Measurements from ENCODE around the gene AGBL3. TPM values are rescaled to one million over a fixed set of nuclear protein-coding genes. Genes with fewer than 3 reads are reported as not detected.

The AGBL3 gene
- total and polyA plus RNA-seq, 4 donors = 0.67 to 3.1 (median 1.8) TPM

DNA sequence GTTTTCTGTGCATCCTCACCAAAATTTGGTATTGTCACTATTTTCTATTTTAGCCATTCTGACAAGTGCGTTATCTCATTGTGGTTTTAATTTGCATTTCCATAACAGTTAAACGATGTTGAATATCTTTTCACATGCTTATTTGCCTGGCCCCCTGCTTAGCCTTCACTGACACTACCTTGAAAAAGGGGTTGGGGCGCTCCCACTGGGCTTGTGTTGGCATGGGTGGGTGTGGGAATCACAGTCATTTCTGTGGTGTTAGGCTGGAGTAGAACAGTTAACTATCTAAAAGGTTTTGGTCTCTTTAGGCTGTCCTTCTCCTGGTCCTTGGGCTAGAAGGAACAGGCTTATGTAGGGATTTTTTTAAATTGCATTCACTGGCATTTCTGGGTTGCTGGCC lies 89.4 kb downstream of the AGBL3 start:
- Histone ChIP-seq H3K27ac (ENCODE audit: low read depth in 1 of 2, low read length in 2 of 2) (no peak overlapping the region), H3K9ac (ENCODE audit: low read depth in 1 of 2, low read length in 2 of 2) (no peak overlapping the region), H3K4me3 (ENCODE audit: low read depth in 1 of 3, low read length in 3 of 3) (no peak overlapping the region), H3K36me3 (ENCODE audit: control insufficient read depth in 4 of 4, insufficient read depth in 3 of 4, low read depth in 1 of 4, low read length in 3 of 4) (no peaks in the 10 kb centered on the region), H3K4me1 (ENCODE audit: control insufficient read depth in 4 of 4, insufficient read depth in 4 of 4, low read length in 3 of 4) (no peaks in the 10 kb centered on the region), H3K27me3 (ENCODE audit: control insufficient read depth in 4 of 4, insufficient read depth in 4 of 4, low read length in 3 of 4) (no peaks in the 10 kb centered on the region), H3K9me3 (ENCODE audit: control insufficient read depth in 4 of 4, low read length in 3 of 4) (no peaks in the 10 kb centered on the region)
- TF ChIP-seq HNF4G (IDR thresholded peaks at IDR 0.05) = no peak
- no peak for TF ChIP-seq TAF1 (conservative IDR thresholded peaks at IDR 0.05)
- TF ChIP-seq SP1 (IDR thresholded peaks at IDR 0.05) = no peak
- no peak for TF ChIP-seq NR2F2 (IDR thresholded peaks at IDR 0.05)
- TF ChIP-seq JUND (IDR thresholded peaks at IDR 0.05) = no peak
- TF ChIP-seq, protein P1, sequence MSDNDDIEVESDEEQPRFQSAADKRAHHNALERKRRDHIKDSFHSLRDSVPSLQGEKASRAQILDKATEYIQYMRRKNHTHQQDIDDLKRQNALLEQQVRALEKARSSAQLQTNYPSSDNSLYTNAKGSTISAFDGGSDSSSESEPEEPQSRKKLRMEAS (IDR thresholded peaks at IDR 0.05) = no peak
- TF ChIP-seq ATF3 (IDR thresholded peaks at IDR 0.05) = no peak
- no peak for TF ChIP-seq FOXA1 (IDR thresholded peaks at IDR 0.05)
- no peak for TF ChIP-seq YY1 (IDR thresholded peaks at IDR 0.05)
- TF ChIP-seq CTCF (IDR thresholded peaks at IDR 0.05; ENCODE audit: low read depth, low read length, missing input control) = no peak
- TF ChIP-seq GABPA (IDR thresholded peaks at IDR 0.05 in 1 of 2, conservative IDR thresholded peaks at IDR 0.05 in 1 of 2) = no peak
- TF ChIP-seq EGR1 (IDR thresholded peaks at IDR 0.05; ENCODE audit: low read depth in 2 of 2) = no peak
- TF ChIP-seq, protein P2, sequence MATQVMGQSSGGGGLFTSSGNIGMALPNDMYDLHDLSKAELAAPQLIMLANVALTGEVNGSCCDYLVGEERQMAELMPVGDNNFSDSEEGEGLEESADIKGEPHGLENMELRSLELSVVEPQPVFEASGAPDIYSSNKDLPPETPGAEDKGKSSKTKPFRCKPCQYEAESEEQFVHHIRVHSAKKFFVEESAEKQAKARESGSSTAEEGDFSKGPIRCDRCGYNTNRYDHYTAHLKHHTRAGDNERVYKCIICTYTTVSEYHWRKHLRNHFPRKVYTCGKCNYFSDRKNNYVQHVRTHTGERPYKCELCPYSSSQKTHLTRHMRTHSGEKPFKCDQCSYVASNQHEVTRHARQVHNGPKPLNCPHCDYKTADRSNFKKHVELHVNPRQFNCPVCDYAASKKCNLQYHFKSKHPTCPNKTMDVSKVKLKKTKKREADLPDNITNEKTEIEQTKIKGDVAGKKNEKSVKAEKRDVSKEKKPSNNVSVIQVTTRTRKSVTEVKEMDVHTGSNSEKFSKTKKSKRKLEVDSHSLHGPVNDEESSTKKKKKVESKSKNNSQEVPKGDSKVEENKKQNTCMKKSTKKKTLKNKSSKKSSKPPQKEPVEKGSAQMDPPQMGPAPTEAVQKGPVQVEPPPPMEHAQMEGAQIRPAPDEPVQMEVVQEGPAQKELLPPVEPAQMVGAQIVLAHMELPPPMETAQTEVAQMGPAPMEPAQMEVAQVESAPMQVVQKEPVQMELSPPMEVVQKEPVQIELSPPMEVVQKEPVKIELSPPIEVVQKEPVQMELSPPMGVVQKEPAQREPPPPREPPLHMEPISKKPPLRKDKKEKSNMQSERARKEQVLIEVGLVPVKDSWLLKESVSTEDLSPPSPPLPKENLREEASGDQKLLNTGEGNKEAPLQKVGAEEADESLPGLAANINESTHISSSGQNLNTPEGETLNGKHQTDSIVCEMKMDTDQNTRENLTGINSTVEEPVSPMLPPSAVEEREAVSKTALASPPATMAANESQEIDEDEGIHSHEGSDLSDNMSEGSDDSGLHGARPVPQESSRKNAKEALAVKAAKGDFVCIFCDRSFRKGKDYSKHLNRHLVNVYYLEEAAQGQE (IDR thresholded peaks at IDR 0.05) = no peak
- WGBS = 88% methylated on average over 3 of the region's 3 CpGs
- no peak for DNase-seq (ENCODE audit: low spot score)

DNA sequence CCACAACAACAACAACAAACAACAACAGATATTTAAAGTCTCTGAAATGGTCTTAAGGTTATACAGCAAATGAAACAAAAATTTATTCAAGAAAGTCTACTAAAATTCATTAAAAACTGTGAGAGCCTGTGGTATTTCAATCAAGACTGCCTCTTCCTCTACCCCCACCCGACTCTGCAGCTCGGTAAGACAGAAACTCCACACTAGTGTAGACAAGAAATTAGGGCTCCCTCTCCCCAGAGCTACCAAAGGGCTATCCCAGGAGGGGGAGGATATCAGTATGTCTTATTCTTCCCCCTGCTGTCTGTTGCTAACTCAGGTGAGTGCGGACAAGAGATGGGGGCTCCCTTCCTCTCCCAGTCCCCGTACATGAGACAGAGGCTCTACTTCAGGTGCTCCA lies 90.6 kb downstream of the AGBL3 start:
- Histone ChIP-seq H3K4me3 (ENCODE audit: low read depth in 1 of 3, low read length in 3 of 3) (no peak overlapping the region), H3K4me1 (ENCODE audit: control insufficient read depth in 4 of 4, insufficient read depth in 4 of 4, low read length in 3 of 4) (no peaks in the 10 kb centered on the region), H3K9ac (ENCODE audit: low read depth in 1 of 2, low read length in 2 of 2) (no peak overlapping the region), H3K9me3 (ENCODE audit: control insufficient read depth in 4 of 4, low read length in 3 of 4) (no peaks in the 10 kb centered on the region), H3K27ac (ENCODE audit: low read depth in 1 of 2, low read length in 2 of 2) (no peak overlapping the region), H3K36me3 (ENCODE audit: control insufficient read depth in 4 of 4, insufficient read depth in 3 of 4, low read depth in 1 of 4, low read length in 3 of 4) (no peaks in the 10 kb centered on the region), H3K27me3 (ENCODE audit: control insufficient read depth in 4 of 4, insufficient read depth in 4 of 4, low read length in 3 of 4) (no peaks in the 10 kb centered on the region)
- TF ChIP-seq TAF1 (conservative IDR thresholded peaks at IDR 0.05) = no peak
- WGBS = 97% methylated on average over 4 of the region's 4 CpGs
- DNase-seq (ENCODE audit: low spot score) = no peak

GRCh38 chr7:135077642-135078041 lies 91.3 kb downstream of the AGBL3 start:
- Histone ChIP-seq H3K27me3 (ENCODE audit: control insufficient read depth in 4 of 4, insufficient read depth in 4 of 4, low read length in 3 of 4) (no peaks in the 10 kb centered on the region), H3K9ac (ENCODE audit: low read depth in 1 of 2, low read length in 2 of 2) (no peak overlapping the region), H3K27ac (ENCODE audit: low read depth in 1 of 2, low read length in 2 of 2) (no peak overlapping the region), H3K4me1 (ENCODE audit: control insufficient read depth in 4 of 4, insufficient read depth in 4 of 4, low read length in 3 of 4) (no peaks in the 10 kb centered on the region), H3K36me3 (ENCODE audit: control insufficient read depth in 4 of 4, insufficient read depth in 3 of 4, low read depth in 1 of 4, low read length in 3 of 4) (no peaks in the 10 kb centered on the region), H3K9me3 (ENCODE audit: control insufficient read depth in 4 of 4, low read length in 3 of 4) (no peaks in the 10 kb centered on the region), H3K4me3 (ENCODE audit: low read depth in 1 of 3, low read length in 3 of 3) (no peak overlapping the region)
- no peak for DNase-seq (ENCODE audit: low spot score)
- 87% methylated on average over 7 of the region's 7 CpGs for WGBS
- no peak for TF ChIP-seq TAF1 (conservative IDR thresholded peaks at IDR 0.05)
- no peak for TF ChIP-seq EGR1 (IDR thresholded peaks at IDR 0.05; ENCODE audit: low read depth in 2 of 2)

All from liver (tissue), 9 donors.